SW 1271 (cell line): ENCODE measurements around the gene SPAAR.
A peak's percentile ranks its signal among the peaks of the same experiment; 100 is the strongest.

Source experiments
- DNase-seq, 2 experiments: peaks; one replicate each; lab custom pipeline; 2025; lab: John Stamatoyannopoulos, UW

SPAAR gene

DNA sequence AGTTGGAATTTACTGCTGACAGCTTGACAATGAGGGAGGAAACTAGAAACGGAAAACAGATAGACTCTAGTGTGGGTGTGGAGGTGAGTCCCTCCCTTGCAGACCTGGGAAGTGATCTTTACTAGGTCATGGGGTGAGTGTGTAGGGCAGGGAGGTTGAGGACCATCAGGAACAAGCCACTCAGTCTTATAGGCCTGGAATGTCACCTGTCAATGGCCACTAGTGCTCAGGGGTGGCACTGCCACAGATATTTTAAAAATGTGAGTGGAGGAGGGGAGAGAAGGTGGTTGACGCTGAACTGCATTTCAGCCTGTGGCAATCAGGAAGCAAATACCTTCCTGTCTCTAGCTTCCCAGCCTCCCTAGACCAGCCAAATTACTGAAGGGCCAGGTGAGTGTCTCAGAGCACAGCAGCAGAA is 39.6 kb downstream of the SPAAR start:
- DNase-seq = peak in 1 of 2 experiments; percentile 2

DNA sequence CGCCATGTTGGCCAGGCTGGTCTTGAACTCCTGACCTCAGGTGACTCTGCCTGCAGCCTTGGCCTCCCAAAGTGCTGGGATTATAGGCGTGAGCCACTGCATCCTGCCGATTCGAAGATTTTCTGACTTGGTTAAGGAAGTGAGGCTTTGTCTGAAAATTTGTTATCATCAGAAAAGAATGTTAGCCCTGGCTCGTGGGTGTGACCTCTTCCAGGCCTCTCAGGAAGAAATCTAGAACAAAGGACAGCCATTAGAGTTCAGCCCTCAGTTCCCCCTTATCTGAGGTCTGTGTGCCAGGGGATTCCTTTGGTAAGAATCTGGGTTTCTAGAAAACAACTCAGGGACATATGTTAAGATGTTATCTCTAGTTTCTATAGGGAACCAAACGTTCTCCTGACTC is 42.4 kb downstream of the SPAAR start:
- DNase-seq = peak; percentile 19 to 23

DNA sequence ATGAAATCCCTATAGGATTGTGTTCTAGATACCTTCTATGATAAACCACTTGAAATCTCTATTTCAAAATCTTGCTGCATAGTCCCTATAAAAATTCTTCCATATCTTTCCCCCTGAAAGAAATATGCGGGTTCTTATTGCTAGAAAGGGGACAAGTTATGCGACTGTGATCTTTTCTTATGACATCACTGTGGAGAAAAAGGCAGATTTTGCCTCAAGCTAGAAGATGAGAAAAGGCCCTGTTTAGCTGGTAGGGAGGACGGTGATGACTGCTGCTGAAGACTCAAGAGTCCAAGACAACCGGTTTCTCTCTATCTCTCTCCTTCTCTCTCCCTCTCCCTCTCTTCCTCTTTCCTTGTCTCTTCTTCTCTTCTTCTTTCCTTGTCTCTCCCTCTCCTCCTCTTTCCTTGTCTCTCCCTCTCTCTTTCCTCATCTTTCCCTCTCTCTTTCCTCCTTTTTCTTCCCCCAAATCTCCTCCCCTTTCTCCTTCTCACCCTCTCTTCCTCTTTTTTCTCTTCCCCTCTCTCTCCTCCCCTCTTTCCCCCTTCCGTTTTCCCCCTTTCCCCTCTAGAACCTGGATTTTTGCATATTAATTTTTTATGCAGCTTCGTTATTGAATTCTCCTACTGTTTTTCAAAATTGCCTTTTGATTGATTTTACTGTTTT is 43.4 kb downstream of the SPAAR start:
- no peak for DNase-seq

DNA sequence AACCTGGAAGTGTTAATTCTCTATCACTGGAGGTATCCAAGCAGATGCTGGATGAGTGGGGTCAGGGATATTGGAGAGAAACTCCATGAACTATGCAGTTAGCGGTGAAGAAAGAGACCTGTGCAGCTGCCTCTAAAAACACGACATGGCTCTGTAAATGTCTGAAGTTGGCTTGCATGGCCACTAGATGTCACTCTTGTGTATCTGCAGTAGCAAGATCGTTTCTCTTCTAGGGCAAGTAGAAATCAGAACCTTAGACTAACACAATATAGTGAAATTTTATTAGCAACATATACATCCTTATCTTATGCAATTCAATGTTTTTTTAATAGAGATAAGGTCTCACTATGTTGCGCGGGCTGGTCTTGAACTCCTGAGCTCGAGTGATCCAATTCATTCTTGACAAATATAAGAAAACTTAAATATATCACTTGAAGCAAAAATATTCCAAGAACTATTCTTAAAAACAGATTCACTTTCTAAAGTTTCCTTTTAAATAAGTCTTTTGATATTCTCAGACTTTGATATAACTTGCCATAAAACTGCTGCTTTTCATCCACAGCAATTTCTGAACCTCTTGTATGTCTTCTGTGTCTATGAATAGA is 45.8 kb downstream of the SPAAR start:
- DNase-seq = peak in 1 of 2 experiments; percentile 71

DNA sequence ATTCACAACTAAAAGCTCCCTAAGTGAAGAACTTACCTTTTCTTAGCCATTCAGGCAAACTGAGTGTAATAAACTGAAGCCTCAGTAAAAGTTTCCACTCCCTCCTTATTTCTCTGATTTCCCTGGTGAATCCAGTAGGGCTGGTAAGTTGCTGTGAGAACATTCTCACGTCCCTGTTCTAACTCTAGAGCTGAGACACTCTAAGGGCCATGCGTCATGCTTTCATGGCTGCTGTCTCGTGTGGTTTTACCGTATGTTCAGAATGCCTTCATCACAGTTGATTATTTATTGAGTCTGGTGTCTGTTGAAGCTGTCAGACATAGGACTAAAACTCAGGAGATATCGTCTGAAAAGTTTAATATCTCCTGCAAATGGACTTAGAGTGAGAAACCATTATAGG is 47.4 kb downstream of the SPAAR start:
- DNase-seq = no peak

DNA sequence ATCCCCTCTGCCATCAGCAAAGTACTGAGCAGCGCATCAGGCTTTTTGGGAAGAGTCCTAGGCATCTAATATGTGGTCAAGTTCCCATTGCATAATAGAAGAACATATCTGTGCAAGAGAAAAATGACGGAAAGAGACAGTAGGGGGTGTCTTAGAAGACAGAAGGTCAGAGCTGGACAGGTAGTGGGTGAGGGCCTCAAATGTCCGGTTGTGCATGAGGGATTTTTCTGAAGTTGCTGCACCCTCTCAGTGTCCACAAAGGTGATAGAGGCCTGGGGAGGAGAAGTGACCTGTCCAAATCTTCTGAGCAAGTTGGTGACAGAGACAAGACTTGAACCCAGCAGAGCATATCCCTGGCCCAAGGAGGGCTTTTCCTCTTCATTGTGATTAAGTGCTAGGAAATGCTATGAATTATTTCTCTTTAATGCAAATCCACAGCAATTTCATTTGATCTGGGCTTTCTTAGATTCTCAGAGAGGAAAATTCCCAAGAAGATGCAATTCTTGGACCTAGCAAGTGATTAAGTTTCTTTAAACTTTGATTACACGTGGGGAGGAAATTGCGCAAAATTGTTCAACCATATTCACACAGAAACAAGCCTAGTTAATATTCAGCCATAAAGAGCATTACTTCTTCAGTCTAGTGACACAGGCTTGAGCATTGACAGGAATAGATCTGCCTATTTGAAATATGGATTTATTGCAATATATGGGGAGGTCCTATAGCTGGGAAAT is 49.0 kb downstream of the SPAAR start, which contains the start of gene OR2S2:
Gene OR2S2, minus strand, starts transcription at position 51 of the 734 bp plus-strand sequence. CDS start 56 bp downstream, outside the sequence.
- DNase-seq = no peak

DNA sequence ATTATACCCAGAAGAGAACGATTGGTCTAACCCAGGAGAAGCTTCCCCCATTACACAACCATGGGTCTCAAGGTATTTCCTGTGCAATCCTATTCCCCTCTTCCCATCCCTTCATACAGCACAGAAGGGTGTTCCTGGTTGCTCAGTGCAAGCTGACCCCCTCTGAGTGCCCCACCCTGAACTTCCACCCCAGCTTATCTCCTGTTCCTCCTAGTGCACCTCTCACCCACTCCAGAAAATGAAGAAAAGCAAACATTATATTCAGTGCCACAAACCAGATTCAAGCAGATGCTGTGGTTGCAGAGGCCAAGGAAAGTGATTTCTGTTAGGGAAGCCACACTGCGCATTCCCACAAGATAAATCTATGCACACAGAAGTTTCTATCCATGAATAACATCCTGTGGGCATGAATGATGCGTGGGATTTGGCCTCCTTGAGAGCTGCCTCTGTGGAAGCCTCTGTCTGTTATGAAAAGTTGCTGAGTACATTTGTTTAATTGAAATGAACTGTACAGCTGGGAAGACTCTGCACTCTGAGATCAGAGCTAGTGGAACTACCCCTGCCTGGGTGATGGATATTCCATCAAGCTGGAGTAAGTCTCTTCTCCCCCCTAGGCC is 50.9 kb downstream of the SPAAR start:
- no peak for DNase-seq
